Ishikawa (cell line): ENCODE results near the gene MRFAP1L1.

Source experiments
- CEBPB ChIP-seq: IDR thresholded peaks from 2 replicates; pipeline ENCODE4 v1.6.1; 2012
- CREB1 ChIP-seq: IDR thresholded peaks from 2 replicates; pipeline ENCODE4 v1.6.1; 2012; ENCODE audit warnings: low read depth
- EGR1 ChIP-seq: IDR thresholded peaks from 2 replicates; pipeline ENCODE4 v1.6.1; 2012
- EP300 ChIP-seq: IDR thresholded peaks from 2 replicates; pipeline ENCODE4 v1.6.1; 2012; ENCODE audit warnings: borderline replicate concordance
- FOXM1 ChIP-seq: IDR thresholded peaks from 2 replicates; pipeline ENCODE4 v1.6.1; 2012; ENCODE audit warnings: low read depth, borderline replicate concordance
- NFIC ChIP-seq: IDR thresholded peaks from 2 replicates; pipeline ENCODE4 v1.6.1; 2012
- RAD21 ChIP-seq: IDR thresholded peaks from 2 replicates; pipeline ENCODE4 v1.6.1; 2012; ENCODE audit warnings: low read depth
- REST ChIP-seq: IDR thresholded peaks from 2 replicates; pipeline ENCODE4 v1.6.1; 2012; ENCODE audit warnings: low read depth, mild to moderate bottlenecking
- TAF1 ChIP-seq: IDR thresholded peaks from 2 replicates; pipeline ENCODE4 v1.6.1; 2012; ENCODE audit warnings: low read depth, mild to moderate bottlenecking
- TCF12 ChIP-seq: IDR thresholded peaks from 2 replicates; pipeline ENCODE4 v1.6.1; 2012; ENCODE audit warnings: low read depth
- TEAD4 ChIP-seq: IDR thresholded peaks from 2 replicates; pipeline ENCODE4 v1.6.1; 2012
- USF1 ChIP-seq: IDR thresholded peaks from 2 replicates; pipeline ENCODE4 v1.6.1; 2012
- YY1 ChIP-seq: IDR thresholded peaks from 2 replicates; pipeline ENCODE4 v1.6.1; 2012; ENCODE audit warnings: low read depth
- ZBTB7A ChIP-seq: IDR thresholded peaks from 2 replicates; pipeline ENCODE4 v1.6.1; 2012; ENCODE audit warnings: low read depth
- TF ChIP-seq, protein P1 (sequence below): IDR thresholded peaks from 2 replicates; pipeline ENCODE4 v1.6.1; 2012

The MRFAP1L1 gene

GRCh38 chr4:6681191-6681590 is 28.5 kb downstream of the MRFAP1L1 start:
- TF ChIP-seq ZBTB7A (no peak), CEBPB (no peak), TAF1 (no peak), REST (no peak), EGR1 (no peak), TCF12 (no peak), FOXM1 (no peak), RAD21 (no peak), CREB1 (no peak), USF1 (no peak), TEAD4 (no peak)
- TF ChIP-seq, protein P1, sequence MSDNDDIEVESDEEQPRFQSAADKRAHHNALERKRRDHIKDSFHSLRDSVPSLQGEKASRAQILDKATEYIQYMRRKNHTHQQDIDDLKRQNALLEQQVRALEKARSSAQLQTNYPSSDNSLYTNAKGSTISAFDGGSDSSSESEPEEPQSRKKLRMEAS: no peak

DNA sequence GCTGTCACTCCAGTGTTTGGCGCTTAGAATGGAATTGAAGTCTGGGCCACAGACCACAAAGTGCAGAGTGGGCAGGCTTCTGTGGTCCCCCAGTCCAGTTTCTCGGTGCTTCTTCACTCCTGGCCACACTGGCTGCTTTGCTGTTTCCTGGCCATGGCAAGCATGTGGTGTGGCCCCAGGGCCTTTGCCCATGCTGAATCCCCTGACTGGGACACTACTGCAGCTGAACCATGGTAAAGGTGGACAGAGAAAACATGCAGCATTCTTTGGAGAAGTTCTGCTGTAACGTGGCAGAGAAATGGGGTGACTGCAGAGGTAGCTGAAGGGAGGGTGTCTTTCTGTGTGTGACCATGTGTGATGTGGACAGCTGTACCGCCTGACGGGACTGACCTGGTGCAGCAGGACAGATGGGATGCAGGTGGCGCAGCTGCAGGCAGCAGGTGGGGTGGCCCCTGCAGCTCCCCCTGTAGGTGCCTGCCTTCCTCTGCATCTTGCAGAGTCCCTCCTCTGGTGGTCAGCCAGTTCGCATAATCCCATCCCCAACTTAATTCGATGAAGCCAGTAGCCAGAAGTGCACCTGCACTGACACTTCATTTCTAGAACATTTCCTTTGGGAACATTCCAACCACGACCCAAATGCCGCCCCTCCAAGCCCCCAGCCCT is 29.2 kb downstream of the MRFAP1L1 start:
- TF ChIP-seq TCF12 (no peak), USF1 (no peak), EGR1 (no peak), ZBTB7A (no peak), TAF1 (no peak), YY1 (no peak), EP300 (no peak), CEBPB (no peak), TEAD4 (no peak), CREB1 (no peak), REST (no peak), NFIC (no peak), FOXM1 (no peak), RAD21 (no peak)
- TF ChIP-seq, protein P1: no peak

DNA sequence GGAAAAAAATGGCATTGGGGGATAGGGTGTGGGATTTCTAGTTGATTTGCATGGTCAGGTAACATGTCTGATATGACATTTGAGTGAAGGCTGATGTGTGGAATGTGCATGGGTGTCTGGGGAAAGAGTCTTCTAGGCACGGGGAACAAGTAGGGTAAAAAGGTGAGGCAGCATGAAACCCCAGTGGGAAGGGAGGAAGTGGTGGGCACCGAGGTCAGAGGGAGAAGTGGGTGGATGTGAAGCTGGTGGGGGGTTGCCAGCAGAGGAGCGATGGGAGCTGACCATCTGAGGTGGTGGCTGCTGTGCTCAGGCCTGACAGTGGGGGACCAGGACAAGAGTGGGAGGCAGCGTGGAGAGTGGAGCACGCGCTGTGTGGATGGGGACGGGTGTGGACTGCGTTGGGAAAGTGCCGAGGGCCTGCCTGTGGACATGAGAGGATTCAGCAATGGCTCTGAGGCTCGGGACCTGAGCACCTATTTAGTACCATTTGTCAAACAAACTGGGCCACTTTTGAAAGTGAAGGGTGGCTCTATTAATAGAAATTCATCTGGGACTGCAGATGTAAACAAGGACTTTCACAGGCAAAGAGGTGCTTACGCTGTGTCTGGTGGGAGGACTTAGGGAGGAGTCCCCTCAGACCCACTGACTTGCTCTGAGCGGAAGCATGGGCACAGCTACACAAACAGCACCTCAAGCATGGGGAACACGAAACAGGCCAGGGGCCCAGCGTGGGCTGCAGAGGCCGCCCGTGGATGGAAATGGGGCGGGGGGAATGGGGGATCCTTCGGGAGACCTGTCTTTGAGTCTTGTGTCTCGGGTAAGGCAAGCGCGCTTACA is 32.7 kb downstream of the MRFAP1L1 start:
- TF ChIP-seq TCF12 (no peak), EGR1 (no peak), CEBPB (no peak), EP300 (no peak), REST (no peak), NFIC (no peak), FOXM1 (no peak)

DNA sequence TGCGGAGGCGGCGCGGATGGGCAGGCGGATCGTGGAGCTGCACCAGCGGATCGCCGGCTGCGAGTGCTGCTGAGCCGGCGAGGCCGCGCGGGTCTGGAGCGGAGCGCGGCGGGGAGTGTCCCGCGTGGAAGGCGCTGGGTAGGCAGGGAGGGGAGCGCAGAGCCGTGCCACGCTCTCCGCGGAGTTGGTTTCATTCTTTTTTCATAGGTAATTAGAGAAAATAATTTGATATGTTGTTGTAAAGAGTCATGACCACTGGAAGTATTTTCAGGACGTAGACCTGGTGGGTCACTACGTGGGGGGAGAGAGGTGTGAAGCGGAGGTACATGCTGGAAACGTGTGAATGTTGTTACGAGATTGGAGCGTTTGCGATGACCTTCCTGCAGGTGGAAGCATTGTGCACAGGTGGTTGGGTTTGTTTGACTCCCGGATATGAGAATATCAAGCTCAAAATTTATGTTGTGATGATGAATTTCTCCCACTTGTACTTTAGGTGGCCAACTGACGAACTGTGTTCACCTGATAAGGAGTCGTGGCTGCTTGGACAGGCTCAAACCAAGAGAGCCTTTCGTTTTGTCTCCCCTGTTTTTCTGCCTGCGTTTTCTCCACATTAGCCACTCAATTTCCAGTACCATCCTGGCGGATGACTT is 35.0 kb downstream of the MRFAP1L1 start:
- TF ChIP-seq RAD21: peak; percentile 29; the same call in 1 of the 2 replicates
- no peak for TF ChIP-seq NFIC
- no peak for TF ChIP-seq TEAD4
- peak; percentile 24; the same call in 1 of the 2 replicates for TF ChIP-seq EGR1
- TF ChIP-seq, protein P1: peak; percentile 87
